Endodermal cell (in vitro differentiated cells): Measurements from ENCODE around the gene COL4A1. TPM values are rescaled to one million over a fixed set of nuclear protein-coding genes. Genes with fewer than 3 reads are reported as not detected.

Experiments used
- DNase-seq: peaks from one replicate; pipeline ENCODE4 v3.0.0-alpha.2; 2017
- H3K27ac ChIP-seq: 2 replicates; pipeline ENCODE4 v1.5.1; 2013; ENCODE audit warnings: mild to moderate bottlenecking, low read depth, low read length, moderate library complexity
- H3K27me3 ChIP-seq: 2 replicates; pipeline ENCODE4 v1.6.1; 2013; ENCODE audit warnings: mild to moderate bottlenecking, low read length, moderate library complexity; ENCODE audit not compliant: insufficient read depth, control insufficient read depth, poor library complexity, severe bottlenecking
- H3K36me3 ChIP-seq: 2 replicates; pipeline ENCODE4 v1.7.0; 2013; ENCODE audit warnings: mild to moderate bottlenecking, low read length, moderate library complexity; ENCODE audit not compliant: control insufficient read depth, insufficient read depth
- H3K4me1 ChIP-seq: one replicate; pipeline ENCODE4 v1.7.0; 2013; ENCODE audit warnings: low read length; ENCODE audit not compliant: control insufficient read depth, insufficient read depth
- H3K4me3 ChIP-seq: 2 replicates; pipeline ENCODE4 v1.5.1; 2013; ENCODE audit warnings: mild to moderate bottlenecking, low read length, moderate library complexity
- H3K9ac ChIP-seq: 2 replicates; pipeline ENCODE4 v1.6.1; 2013; ENCODE audit warnings: mild to moderate bottlenecking, low read length, moderate library complexity; ENCODE audit not compliant: poor library complexity, severe bottlenecking; ENCODE audit errors: extremely low read depth
- H3K9me3 ChIP-seq: 2 replicates; pipeline ENCODE4 v1.6.1; 2013; ENCODE audit warnings: mild to moderate bottlenecking, low read length, moderate library complexity; ENCODE audit not compliant: control insufficient read depth
- H3K27ac Mint-ChIP-seq: 2 replicates; pipeline ENCODE4 v1.8.0; 2020; ENCODE audit warnings: mixed read lengths
- H3K27me3 Mint-ChIP-seq: 2 replicates; pipeline ENCODE4 v1.8.0; 2021; ENCODE audit warnings: mild to moderate bottlenecking, mixed read lengths; ENCODE audit not compliant: insufficient read depth
- H3K36me3 Mint-ChIP-seq: 2 replicates; pipeline ENCODE4 v1.8.0; 2020; ENCODE audit warnings: low read depth, mixed read lengths
- H3K4me1 Mint-ChIP-seq: 2 replicates; pipeline ENCODE4 v1.8.0; 2020; ENCODE audit warnings: mixed read lengths
- H3K4me3 Mint-ChIP-seq: 2 replicates; pipeline ENCODE4 v1.8.0; 2020; ENCODE audit warnings: mild to moderate bottlenecking, moderate library complexity, mixed read lengths
- H3K9me3 Mint-ChIP-seq: 2 replicates; pipeline ENCODE4 v1.8.0; 2020; ENCODE audit warnings: mild to moderate bottlenecking, mixed read lengths
- WGBS, 2 experiments: methylation state at CpG; one replicate each; pipeline versions ENCODE4 v1.1.5 to v1.1.7; 2013; ENCODE audit warnings: missing lambda C conversion rate in 2 of 2, mixed read lengths in 1 of 2; ENCODE audit not compliant: insufficient coverage in 1 of 2, insufficient read length in 1 of 2; 5-methylcytosine and 5-hydroxymethylcytosine counted together
- total RNA-seq, 2 donors: library from RNA; stranded (reverse); fragmentation: NEBNext Ultra II Directional in 1 of 2; extraction: Animal tissue kit (Norgen Biotek cat#: 25700) in 1 of 2; gene quantifications; 2 replicates in 1 of 2; 3 replicates in 1 of 2; pipeline ENCODE4 v1.2.1, GENCODE V29; 2021
- TF ChIP-seq, protein P1 (sequence below): fragments of 200-600 bp; sonication (generic); conservative IDR thresholded peaks from 2 replicates; pipeline ENCODE4 v1.5.0; 2021; ENCODE audit warnings: antibody characterized with exemption, mild to moderate bottlenecking

Gene COL4A1
- total RNA-seq, 2 donors from 2014 or later: 702 to 764 TPM

DNA sequence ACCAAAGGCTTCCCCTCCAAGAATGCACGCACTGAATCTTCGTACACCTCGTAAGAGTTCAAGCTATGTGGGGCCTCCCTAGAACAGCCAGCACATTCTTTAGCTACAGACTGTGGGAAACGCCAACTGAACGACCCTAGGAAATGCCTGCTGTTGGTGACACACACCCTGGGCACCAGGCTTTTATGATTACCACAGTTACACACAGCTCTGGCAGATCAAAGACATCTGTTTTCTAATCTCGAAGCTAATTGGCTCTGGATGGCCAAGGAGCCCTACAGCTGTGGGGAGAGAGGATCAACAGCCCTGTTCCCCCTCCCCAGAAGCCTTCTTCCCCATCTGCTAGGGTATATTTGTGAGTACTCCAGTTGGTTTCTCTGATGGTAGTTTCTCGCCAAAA is 123.0 kb downstream of the COL4A1 start:
- DNase-seq: no peak
- no peak overlapping the region for H3K27ac Mint-ChIP-seq
- no peaks in the 10 kb centered on the region for H3K9me3 ChIP-seq
- no peak overlapping the region for H3K9ac ChIP-seq
- no peaks in the 10 kb centered on the region for H3K27me3 Mint-ChIP-seq
- no peak overlapping the region for H3K27ac ChIP-seq
- peaks cover 84% of the 10 kb centered on the region for H3K36me3 ChIP-seq
- H3K27me3 ChIP-seq: no peaks in the 10 kb centered on the region
- H3K36me3 Mint-ChIP-seq: peaks cover 80% of the 10 kb centered on the region
- WGBS, 2 experiments: 94 to 100% methylated on average over 6 to 7 of the region's 7 CpGs
- peaks cover 54% of the 10 kb centered on the region for H3K4me1 Mint-ChIP-seq
- TF ChIP-seq, protein P1, sequence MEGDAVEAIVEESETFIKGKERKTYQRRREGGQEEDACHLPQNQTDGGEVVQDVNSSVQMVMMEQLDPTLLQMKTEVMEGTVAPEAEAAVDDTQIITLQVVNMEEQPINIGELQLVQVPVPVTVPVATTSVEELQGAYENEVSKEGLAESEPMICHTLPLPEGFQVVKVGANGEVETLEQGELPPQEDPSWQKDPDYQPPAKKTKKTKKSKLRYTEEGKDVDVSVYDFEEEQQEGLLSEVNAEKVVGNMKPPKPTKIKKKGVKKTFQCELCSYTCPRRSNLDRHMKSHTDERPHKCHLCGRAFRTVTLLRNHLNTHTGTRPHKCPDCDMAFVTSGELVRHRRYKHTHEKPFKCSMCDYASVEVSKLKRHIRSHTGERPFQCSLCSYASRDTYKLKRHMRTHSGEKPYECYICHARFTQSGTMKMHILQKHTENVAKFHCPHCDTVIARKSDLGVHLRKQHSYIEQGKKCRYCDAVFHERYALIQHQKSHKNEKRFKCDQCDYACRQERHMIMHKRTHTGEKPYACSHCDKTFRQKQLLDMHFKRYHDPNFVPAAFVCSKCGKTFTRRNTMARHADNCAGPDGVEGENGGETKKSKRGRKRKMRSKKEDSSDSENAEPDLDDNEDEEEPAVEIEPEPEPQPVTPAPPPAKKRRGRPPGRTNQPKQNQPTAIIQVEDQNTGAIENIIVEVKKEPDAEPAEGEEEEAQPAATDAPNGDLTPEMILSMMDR: no peak
- no peak overlapping the region for H3K4me3 ChIP-seq
- H3K4me3 Mint-ChIP-seq: no peak overlapping the region
- H3K4me1 ChIP-seq: peaks cover 39% of the 10 kb centered on the region
- H3K9me3 Mint-ChIP-seq: no peaks in the 10 kb centered on the region

DNA sequence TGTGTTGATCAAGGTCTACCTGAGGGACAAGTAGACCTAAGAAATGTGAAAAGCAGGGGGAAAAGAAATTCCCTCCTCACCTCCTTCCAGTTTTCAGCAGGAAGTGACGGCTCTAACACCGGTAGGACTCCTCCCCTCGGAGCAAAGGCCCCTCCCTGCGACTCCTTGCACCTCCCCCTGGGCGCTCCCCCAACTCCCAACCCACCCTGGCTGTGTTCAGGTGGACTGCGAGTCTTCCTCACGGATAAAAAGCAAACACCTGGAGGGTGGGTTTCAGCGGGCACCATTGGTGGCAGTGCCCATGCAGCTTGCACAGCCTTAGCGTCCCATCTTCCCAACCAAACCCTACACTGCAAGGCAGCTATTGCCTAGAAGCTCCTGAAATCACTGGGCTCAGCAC is 124.5 kb downstream of the COL4A1 start:
- Histone ChIP-seq H3K4me3 (no peak overlapping the region), H3K27ac (no peak overlapping the region), H3K36me3 (peaks cover 86% of the 10 kb centered on the region), H3K9me3 (no peaks in the 10 kb centered on the region), H3K4me1 (peaks cover 35% of the 10 kb centered on the region), H3K27me3 (no peaks in the 10 kb centered on the region), H3K9ac (no peak overlapping the region)
- H3K9me3 Mint-ChIP-seq: no peaks in the 10 kb centered on the region
- H3K4me3 Mint-ChIP-seq: no peak overlapping the region
- peak overlapping the region; percentile 64 for H3K27ac Mint-ChIP-seq
- 93% methylated on average over 2 to 9 of the region's 9 CpGs for WGBS, 2 experiments
- DNase-seq: no peak
- peaks cover 81% of the 10 kb centered on the region for H3K36me3 Mint-ChIP-seq
- TF ChIP-seq, protein P1: no peak
- no peaks in the 10 kb centered on the region for H3K27me3 Mint-ChIP-seq
- H3K4me1 Mint-ChIP-seq: peaks cover 48% of the 10 kb centered on the region

DNA sequence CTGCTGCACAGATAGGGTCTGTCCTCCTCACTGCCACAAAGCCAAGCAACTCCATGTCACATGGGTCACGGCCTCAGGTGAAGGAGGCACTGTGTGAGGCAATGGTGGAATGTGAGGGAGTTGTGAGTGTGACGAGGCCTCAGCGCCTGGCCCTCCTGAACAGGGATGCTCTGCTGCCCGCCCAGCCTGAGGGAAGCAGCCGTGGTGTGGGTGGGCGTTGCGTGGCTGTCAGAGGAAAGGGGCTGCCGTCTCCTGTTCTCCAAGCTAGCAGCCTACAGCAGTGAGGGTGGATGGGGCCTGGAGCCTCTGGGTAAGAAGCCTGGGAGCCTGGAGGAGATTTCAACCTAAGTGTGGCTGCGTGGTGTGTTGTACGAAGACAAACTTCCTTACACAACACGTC is 125.0 kb downstream of the COL4A1 start:
- no peak overlapping the region for H3K9ac ChIP-seq
- H3K36me3 Mint-ChIP-seq: peaks cover 86% of the 10 kb centered on the region
- no peak overlapping the region for H3K4me3 ChIP-seq
- WGBS, 2 experiments: 91 to 100% methylated on average over 1 to 11 of the region's 11 CpGs
- H3K27me3 Mint-ChIP-seq: no peaks in the 10 kb centered on the region
- H3K4me1 ChIP-seq: peaks cover 31% of the 10 kb centered on the region
- no peak overlapping the region for H3K27ac ChIP-seq
- no peaks in the 10 kb centered on the region for H3K9me3 ChIP-seq
- no peak for DNase-seq
- no peaks in the 10 kb centered on the region for H3K9me3 Mint-ChIP-seq
- TF ChIP-seq, protein P1: no peak
- peaks cover 91% of the 10 kb centered on the region for H3K36me3 ChIP-seq
- no peak overlapping the region for H3K27ac Mint-ChIP-seq
- no peaks in the 10 kb centered on the region for H3K27me3 ChIP-seq
- no peak overlapping the region for H3K4me3 Mint-ChIP-seq
- H3K4me1 Mint-ChIP-seq: peaks cover 44% of the 10 kb centered on the region
